H9 (cell line): ENCODE measurements around the gene TCF7L1. TPM values are rescaled to one million over a fixed set of nuclear protein-coding genes. Genes with fewer than 3 reads are reported as not detected.
A peak's percentile ranks its signal among the peaks of the same experiment; 100 is the strongest.

Source experiments
- DNase-seq: peaks from one replicate; pipeline ENCODE4 v3.0.0-alpha.2; 2017
- H2AFZ ChIP-seq: one replicate; pipeline ENCODE4 v1.6.1; 2013; ENCODE audit warnings: mild to moderate bottlenecking, low read length, control low read depth, moderate library complexity
- H2AK5ac ChIP-seq: 2 replicates; pipeline ENCODE4 v1.6.1; 2013; ENCODE audit warnings: low read length, control low read depth, mixed read lengths; ENCODE audit not compliant: insufficient read length
- H2BK120ac ChIP-seq: one replicate; pipeline ENCODE4 v1.6.1; 2013; ENCODE audit warnings: low read depth, mild to moderate bottlenecking, low read length, control low read depth, inconsistent platforms; ENCODE audit not compliant: poor library complexity, severe bottlenecking
- H2BK12ac ChIP-seq: 2 replicates; pipeline ENCODE4 v1.6.1; 2013; ENCODE audit warnings: low read length, control low read depth, mixed read lengths, low read depth; ENCODE audit not compliant: insufficient read length
- H2BK15ac ChIP-seq: 2 replicates; pipeline ENCODE4 v1.6.1; 2013; ENCODE audit warnings: low read depth, low read length, control low read depth
- H2BK20ac ChIP-seq: one replicate; pipeline ENCODE4 v1.6.1; 2013; ENCODE audit warnings: low read depth, mild to moderate bottlenecking, low read length, control low read depth, inconsistent platforms; ENCODE audit not compliant: poor library complexity, severe bottlenecking
- H2BK5ac ChIP-seq: 2 replicates; pipeline ENCODE4 v1.6.1; 2013; ENCODE audit warnings: low read length, control low read depth, mixed read lengths; ENCODE audit not compliant: insufficient read length
- H3K14ac ChIP-seq: 2 replicates; pipeline ENCODE4 v1.6.1; 2013; ENCODE audit warnings: low read length, control low read depth; ENCODE audit not compliant: insufficient read depth
- H3K18ac ChIP-seq: 2 replicates; pipeline ENCODE4 v1.6.1; 2013; ENCODE audit warnings: low read depth, mild to moderate bottlenecking, mixed read lengths, low read length, control low read depth; ENCODE audit not compliant: insufficient read length
- H3K23ac ChIP-seq: 2 replicates; pipeline ENCODE4 v1.6.1; 2013; ENCODE audit warnings: low read length, control low read depth, mixed read lengths, low read depth; ENCODE audit not compliant: insufficient read length
- H3K23me2 ChIP-seq: 2 replicates; pipeline ENCODE4 v1.6.1; 2013; ENCODE audit warnings: low read depth, mild to moderate bottlenecking, mixed read lengths, low read length, control low read depth; ENCODE audit not compliant: insufficient read length, poor library complexity, severe bottlenecking
- H3K27ac ChIP-seq: 2 replicates; pipeline ENCODE4 v1.5.1; 2013; ENCODE audit warnings: low read length, control low read depth, mixed read lengths, low read depth; ENCODE audit not compliant: insufficient read length
- H3K27me3 ChIP-seq: 2 replicates; pipeline ENCODE4 v1.6.1; 2013; ENCODE audit warnings: low read length, control low read depth, inconsistent platforms; ENCODE audit not compliant: insufficient read depth
- H3K4ac ChIP-seq: 2 replicates; pipeline ENCODE4 v1.6.1; 2013; ENCODE audit warnings: low read depth, mild to moderate bottlenecking, control low read depth, inconsistent platforms, low read length, moderate library complexity
- H3K4me1 ChIP-seq: 2 replicates; pipeline ENCODE4 v1.6.1; 2013; ENCODE audit warnings: low read length, control low read depth, inconsistent platforms; ENCODE audit not compliant: insufficient read depth
- H3K4me2 ChIP-seq: 2 replicates; pipeline ENCODE4 v1.6.1; 2013; ENCODE audit warnings: low read length, control low read depth, mixed read lengths; ENCODE audit not compliant: insufficient read length, insufficient read depth
- H3K56ac ChIP-seq: 2 replicates; pipeline ENCODE4 v1.6.1; 2013; ENCODE audit warnings: low read depth, mild to moderate bottlenecking, mixed read lengths, low read length, control low read depth; ENCODE audit not compliant: insufficient read length
- H3K79me1 ChIP-seq: 2 replicates; pipeline ENCODE4 v1.6.1; 2013; ENCODE audit warnings: low read depth, mild to moderate bottlenecking, moderate library complexity, low read length, control low read depth, inconsistent platforms; ENCODE audit not compliant: insufficient read depth, poor library complexity, severe bottlenecking
- H3K79me2 ChIP-seq: 2 replicates; pipeline ENCODE4 v1.6.1; 2013; ENCODE audit warnings: low read length, control low read depth, inconsistent platforms; ENCODE audit not compliant: insufficient read depth
- H3K9ac ChIP-seq: 2 replicates; pipeline ENCODE4 v1.6.1; 2013; ENCODE audit warnings: low read length, control low read depth, mixed read lengths; ENCODE audit not compliant: insufficient read length; ENCODE audit errors: extremely low read depth
- H3K9me3 ChIP-seq: one replicate; pipeline ENCODE4 v1.6.1; 2013; ENCODE audit warnings: low read depth, low read length, inconsistent platforms; ENCODE audit not compliant: control insufficient read depth
- H3T11ph ChIP-seq: one replicate; pipeline ENCODE4 v1.6.1; 2013; ENCODE audit warnings: mild to moderate bottlenecking, low read length, control low read depth, inconsistent platforms
- H4K20me1 ChIP-seq: one replicate; pipeline ENCODE4 v1.6.1; 2013; ENCODE audit not compliant: control insufficient read depth, insufficient read length, insufficient read depth
- H4K5ac ChIP-seq: 2 replicates; pipeline ENCODE4 v1.6.1; 2013; ENCODE audit warnings: low read depth, mild to moderate bottlenecking, mixed read lengths, low read length, control low read depth; ENCODE audit not compliant: insufficient read length
- H4K8ac ChIP-seq: replicated peaks from 2 replicates; pipeline ENCODE4 v1.6.1; 2013; ENCODE audit warnings: low read length, control low read depth, mixed read lengths, low read depth; ENCODE audit not compliant: insufficient read length
- H4K91ac ChIP-seq: 2 replicates; pipeline ENCODE4 v1.6.1; 2013; ENCODE audit warnings: low read depth, mild to moderate bottlenecking, moderate library complexity, mixed read lengths, low read length, control low read depth; ENCODE audit not compliant: insufficient read length
- H3K27ac Mint-ChIP-seq, 3 experiments: 2 replicates in 2 of 3; 3 replicates in 1 of 3; pipeline ENCODE4 v1.8.0; 2020 to 2021; ENCODE audit warnings: mixed read lengths in 3 of 3, mild to moderate bottlenecking in 1 of 3, moderate library complexity in 1 of 3
- H3K27me3 Mint-ChIP-seq: 2 replicates; pipeline ENCODE4 v1.8.0; 2021; ENCODE audit warnings: low read depth, mild to moderate bottlenecking, moderate library complexity, mixed read lengths
- H3K36me3 Mint-ChIP-seq, 3 experiments: 2 replicates in 2 of 3; 3 replicates in 1 of 3; pipeline ENCODE4 v1.8.0; 2020 to 2021; ENCODE audit warnings: low read depth in 3 of 3, mixed read lengths in 3 of 3; ENCODE audit not compliant: insufficient read depth in 1 of 3
- H3K4me1 Mint-ChIP-seq, 2 experiments: 2 replicates each; pipeline ENCODE4 v1.8.0; 2020; ENCODE audit warnings: mixed read lengths in 2 of 2
- H3K4me3 Mint-ChIP-seq, 2 experiments: 2 replicates in 1 of 2; 3 replicates in 1 of 2; pipeline ENCODE4 v1.8.0; 2020 to 2021; ENCODE audit warnings: mild to moderate bottlenecking in 2 of 2, mixed read lengths in 2 of 2, moderate library complexity in 1 of 2
- H3K9me3 Mint-ChIP-seq, 2 experiments: 2 replicates in 1 of 2; 3 replicates in 1 of 2; pipeline ENCODE4 v1.8.0; 2020; ENCODE audit warnings: mild to moderate bottlenecking in 2 of 2, mixed read lengths in 2 of 2, moderate library complexity in 1 of 2
- WGBS: extraction: QIAGEN DNeasy Blood & Tissue Kit; methylation state at CpG from one replicate; pipeline ENCODE4 v1.1.7; 2013; ENCODE audit warnings: missing lambda C conversion rate, low lambda C conversion rate, mixed read lengths; ENCODE audit not compliant: insufficient read length; ENCODE audit errors: extremely low coverage; 5-methylcytosine and 5-hydroxymethylcytosine counted together
- total RNA-seq: library from RNA; stranded (reverse); gene quantifications from 2 replicates; pipeline ENCODE4 v1.2.1, GENCODE V29; 2021
- TF ChIP-seq, protein P1 (sequence below): fragments of 200-600 bp; sonication (generic); conservative IDR thresholded peaks from 3 replicates; pipeline ENCODE4 v1.8.0; 2021; ENCODE audit warnings: antibody characterized with exemption, mild to moderate bottlenecking

The TCF7L1 gene
- total RNA-seq, 1 experiment from 2014 or later = 112 TPM

DNA sequence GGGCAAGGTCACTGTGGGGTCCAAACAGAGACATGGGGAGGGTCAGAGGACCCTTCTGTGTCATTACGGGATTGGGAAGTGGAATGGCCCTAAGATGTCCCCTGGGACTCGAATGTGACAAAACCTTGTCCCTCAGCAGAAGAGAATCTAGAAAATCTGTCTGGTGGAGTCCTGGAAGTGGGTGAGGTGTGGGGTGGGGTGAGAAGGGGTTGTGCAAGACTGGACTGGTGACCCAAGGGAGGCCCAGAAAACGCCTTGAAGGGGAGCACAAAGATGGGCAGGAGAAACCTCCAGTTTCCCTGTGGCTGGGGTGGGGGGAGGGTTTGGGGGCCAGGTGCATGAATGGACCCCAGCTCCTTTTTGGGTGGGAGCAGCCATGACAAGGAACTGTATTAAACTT is 79.6 kb downstream of the TCF7L1 start:
- Histone ChIP-seq H3K23ac (no peak overlapping the region), H3K9me3 (no peaks in the 10 kb centered on the region), H3K9ac (no peak overlapping the region), H2BK20ac (no peak overlapping the region), H3K27ac (no peak overlapping the region), H3K4me1 (peaks cover 34% of the 10 kb centered on the region), H2BK15ac (no peak overlapping the region), H3K14ac (0 out of 2 replicates have a peak overlapping the region, but pooled peaks have one; percentile 27), H3K23me2 (no peaks in the 10 kb centered on the region), H3K4me2 (no peak overlapping the region), H3K79me1 (peaks cover 2% of the 10 kb centered on the region), H2AFZ (no peak overlapping the region), H3K27me3 (no peaks in the 10 kb centered on the region), H2BK12ac (no peak overlapping the region), H4K91ac (no peak overlapping the region), H4K5ac (no peak overlapping the region), H2BK120ac (no peak overlapping the region), H3K4ac (no peak overlapping the region), H4K20me1 (no peaks in the 10 kb centered on the region), H3T11ph (no peak overlapping the region), H4K8ac (no peak overlapping the region), H3K18ac (no peak overlapping the region), H3K56ac (no peak overlapping the region), H2BK5ac (no peak overlapping the region), H2AK5ac (no peak overlapping the region), H3K79me2 (peaks cover 19% of the 10 kb centered on the region; the same call in 1 of the 2 replicates)
- Mint-ChIP-seq H3K4me1 (peaks cover 73 to 77% of the 10 kb centered on the region in 2 experiments), H3K27ac (peak overlapping the region in 1 of 3 experiments; percentile 18; a peak in 1 of 7 replicates), H3K9me3 (no peaks in the 10 kb centered on the region), H3K36me3 (peaks cover 0 to 15% (median 0%) of the 10 kb centered on the region in 3 experiments; a peak in 3 of 7 replicates), H3K27me3 (no peaks in the 10 kb centered on the region), H3K4me3 (no peak overlapping the region; a peak in 1 of 5 replicates)
- TF ChIP-seq, protein P1, sequence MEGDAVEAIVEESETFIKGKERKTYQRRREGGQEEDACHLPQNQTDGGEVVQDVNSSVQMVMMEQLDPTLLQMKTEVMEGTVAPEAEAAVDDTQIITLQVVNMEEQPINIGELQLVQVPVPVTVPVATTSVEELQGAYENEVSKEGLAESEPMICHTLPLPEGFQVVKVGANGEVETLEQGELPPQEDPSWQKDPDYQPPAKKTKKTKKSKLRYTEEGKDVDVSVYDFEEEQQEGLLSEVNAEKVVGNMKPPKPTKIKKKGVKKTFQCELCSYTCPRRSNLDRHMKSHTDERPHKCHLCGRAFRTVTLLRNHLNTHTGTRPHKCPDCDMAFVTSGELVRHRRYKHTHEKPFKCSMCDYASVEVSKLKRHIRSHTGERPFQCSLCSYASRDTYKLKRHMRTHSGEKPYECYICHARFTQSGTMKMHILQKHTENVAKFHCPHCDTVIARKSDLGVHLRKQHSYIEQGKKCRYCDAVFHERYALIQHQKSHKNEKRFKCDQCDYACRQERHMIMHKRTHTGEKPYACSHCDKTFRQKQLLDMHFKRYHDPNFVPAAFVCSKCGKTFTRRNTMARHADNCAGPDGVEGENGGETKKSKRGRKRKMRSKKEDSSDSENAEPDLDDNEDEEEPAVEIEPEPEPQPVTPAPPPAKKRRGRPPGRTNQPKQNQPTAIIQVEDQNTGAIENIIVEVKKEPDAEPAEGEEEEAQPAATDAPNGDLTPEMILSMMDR = no peak
- no peak for DNase-seq
- WGBS = no CpG with 5 or more reads among the region's 3 CpGs
